GM19395 (cell line): ENCODE results near the gene MVB12B.

Experiments used
- ATAC-seq: cut with Tn5 transposase; IDR thresholded peaks from one replicate; pipeline ENCODE4 v1.9.1; 2021; ENCODE audit warnings: mild to moderate bottlenecking, moderate library complexity; ENCODE audit not compliant: unreplicated experiment

MVB12B gene

GRCh38 chr9:126514037-126514821 lies 187.6 kb downstream of the MVB12B start:
- no peak for ATAC-seq

- ATAC-seq = no peak
Observed at GRCh38 chr9:126515001-126515872, 188.6 kb downstream of the MVB12B start.

GRCh38 chr9:126515873-126516505 lies 189.4 kb downstream of the MVB12B start:
- ATAC-seq = no peak

GRCh38 chr9:126516561-126516935 lies 189.9 kb downstream of the MVB12B start:
- no peak for ATAC-seq

GRCh38 chr9:126516936-126517832 lies 190.6 kb downstream of the MVB12B start:
- ATAC-seq = peak; percentile 43

GRCh38 chr9:126517833-126518356 lies 191.3 kb downstream of the MVB12B start:
- ATAC-seq = no peak

- ATAC-seq = no peak
Observed at GRCh38 chr9:126518763-126519162, 192.1 kb downstream of the MVB12B start.

GRCh38 chr9:126519660-126520420 lies 193.2 kb downstream of the MVB12B start:
- no peak for ATAC-seq

- ATAC-seq = no peak
Observed at GRCh38 chr9:126520453-126520852, 193.8 kb downstream of the MVB12B start.

- no peak for ATAC-seq
Observed at GRCh38 chr9:126521089-126521488, 194.5 kb downstream of the MVB12B start.

GRCh38 chr9:126521551-126521950 lies 194.9 kb downstream of the MVB12B start:
- ATAC-seq = no peak

- no peak for ATAC-seq
Observed at GRCh38 chr9:126521976-126522590, 195.5 kb downstream of the MVB12B start.

GRCh38 chr9:126522612-126523356 lies 196.2 kb downstream of the MVB12B start:
- ATAC-seq = no peak

GRCh38 chr9:126523611-126524111 lies 197.0 kb downstream of the MVB12B start:
- no peak for ATAC-seq

- ATAC-seq = no peak
Observed at GRCh38 chr9:126524353-126525077, 197.9 kb downstream of the MVB12B start.

- ATAC-seq = no peak
Observed at GRCh38 chr9:126526218-126527108, 199.8 kb downstream of the MVB12B start.
